ENCODE results near the gene ESPN. TPM values are rescaled to one million over a fixed set of nuclear protein-coding genes. Genes with fewer than 3 reads are reported as not detected.

The ESPN gene
- total RNA-seq, 1 experiment from 2014 or later: 53.1 TPM

- H3K27me3 ChIP-seq (ENCODE audit: insufficient read depth, low read length): no peaks in the 10 kb centered on the region
- H3K9ac ChIP-seq (ENCODE audit: extremely low read depth, insufficient read length, low read length): no peak overlapping the region
- TF ChIP-seq CTCF (conservative IDR thresholded peaks at IDR 0.05): no peak
- no peak overlapping the region for H2BK12ac ChIP-seq (ENCODE audit: insufficient read length, low read depth, low read length)
- no peak overlapping the region for H3K4me2 ChIP-seq (ENCODE audit: insufficient read depth, insufficient read length, low read length)
- H3K79me1 ChIP-seq (ENCODE audit: insufficient read depth, low read depth, low read length, poor library complexity, severe bottlenecking): peaks cover 2% of the 10 kb centered on the region
- no peak overlapping the region for H3K4ac ChIP-seq (ENCODE audit: low read depth, low read length)
- no peaks in the 10 kb centered on the region for H3K9me3 ChIP-seq (ENCODE audit: control insufficient read depth, low read depth, low read length)
- H4K91ac ChIP-seq (ENCODE audit: insufficient read length, low read depth, low read length): no peak overlapping the region
- no peak overlapping the region for H3K18ac ChIP-seq (ENCODE audit: insufficient read length, low read depth, low read length)
- no peak overlapping the region for H2AFZ ChIP-seq (ENCODE audit: low read length)
- Mint-ChIP-seq H3K27ac (no peak overlapping the region), H3K4me3 (no peak overlapping the region), H3K9me3 (peaks cover 10 to 13% of the 10 kb centered on the region in 2 experiments; a peak in 4 of 5 replicates), H3K4me1 (peaks cover 32% of the 10 kb centered on the region in 2 experiments), H3K36me3 (ENCODE audit: insufficient read depth in 1 of 3, low read depth in 3 of 3) (peaks cover 4 to 19% (median 10%) of the 10 kb centered on the region in 3 experiments), H3K27me3 (ENCODE audit: low read depth) (no peaks in the 10 kb centered on the region)
- no peak for DNase-seq
- peaks cover 21% of the 10 kb centered on the region; the same call in 1 of the 2 replicates for H3K79me2 ChIP-seq (ENCODE audit: insufficient read depth, low read length)
- peaks cover 4% of the 10 kb centered on the region; the same call in 1 of the 2 replicates for H3K4me1 ChIP-seq (ENCODE audit: insufficient read depth, low read length)
- H4K20me1 ChIP-seq (ENCODE audit: control insufficient read depth, insufficient read depth, insufficient read length): no peaks in the 10 kb centered on the region
- no CpG with 5 or more reads among the region's 1 CpG for WGBS (ENCODE audit: extremely low coverage, insufficient read length, low lambda C conversion rate)
- H3T11ph ChIP-seq (ENCODE audit: low read length): no peak overlapping the region
- no peak overlapping the region for H3K14ac ChIP-seq (ENCODE audit: insufficient read depth, low read length)
- no peaks in the 10 kb centered on the region for H3K23me2 ChIP-seq (ENCODE audit: insufficient read length, low read depth, low read length, poor library complexity, severe bottlenecking)
- H3K23ac ChIP-seq (ENCODE audit: insufficient read length, low read depth, low read length): no peak overlapping the region
- no peak overlapping the region for H2BK5ac ChIP-seq (ENCODE audit: insufficient read length, low read length)
- no peak overlapping the region for H4K5ac ChIP-seq (ENCODE audit: insufficient read length, low read depth, low read length)
- H3K27ac ChIP-seq (ENCODE audit: insufficient read length, low read depth, low read length): no peak overlapping the region
- H2BK120ac ChIP-seq (ENCODE audit: low read depth, low read length, poor library complexity, severe bottlenecking): no peak overlapping the region
- H2AK5ac ChIP-seq (ENCODE audit: insufficient read length, low read length): no peak overlapping the region
- H3K56ac ChIP-seq (ENCODE audit: insufficient read length, low read depth, low read length): no peak overlapping the region
- no peak overlapping the region for H2BK20ac ChIP-seq (ENCODE audit: low read depth, low read length, poor library complexity, severe bottlenecking)
- no peak overlapping the region for H2BK15ac ChIP-seq (ENCODE audit: low read depth, low read length)
- H4K8ac ChIP-seq (replicated peaks; ENCODE audit: insufficient read length, low read depth, low read length): no peak overlapping the region
These were observed 40.4 kb upstream of the ESPN start for GRCh38 chr1:6384135-6384534.
